H1 (cell line): ENCODE results near the gene GLMP. TPM values are rescaled to one million over a fixed set of nuclear protein-coding genes. Genes with fewer than 3 reads are reported as not detected.

Experiments used
- ASH2L ChIP-seq: fragments of 200-600, 300-600 bp; sonication (generic); IDR thresholded peaks from one replicate; pipeline ENCODE4 v1.7.1; 2017; ENCODE audit warnings: low read length
- ATF2 ChIP-seq: IDR thresholded peaks from 2 replicates; pipeline ENCODE4 v1.6.1; 2012; ENCODE audit warnings: low read length, inconsistent platforms
- BRCA1 ChIP-seq: IDR thresholded peaks from 2 replicates; pipeline ENCODE4 v1.6.1; 2012; ENCODE audit warnings: low read depth, low read length, improper control_type of control experiment
- CEBPB ChIP-seq: IDR thresholded peaks from 2 replicates; pipeline ENCODE4 v1.6.1; 2012; ENCODE audit warnings: low read depth, low read length
- EZH2 ChIP-seq: fragments of 200-600 bp; sonication (generic); IDR thresholded peaks from 2 replicates; pipeline ENCODE4 v1.7.1; 2012; ENCODE audit warnings: low read depth, mild to moderate bottlenecking, moderate library complexity, low read length, inconsistent platforms; ENCODE audit not compliant: severe bottlenecking
- GABPA ChIP-seq: IDR thresholded peaks from 2 replicates; pipeline ENCODE4 v1.6.1; 2011; ENCODE audit warnings: mild to moderate bottlenecking, low read length, moderate library complexity, borderline replicate concordance; ENCODE audit not compliant: insufficient read depth
- JUN ChIP-seq: IDR thresholded peaks from 2 replicates; pipeline ENCODE4 v1.6.1; 2011; ENCODE audit warnings: low read depth, mild to moderate bottlenecking, improper control_type of control experiment, low read length
- KDM4A ChIP-seq: IDR thresholded peaks from one replicate; pipeline ENCODE4 v1.7.1; 2012; ENCODE audit warnings: low read depth, mild to moderate bottlenecking, moderate library complexity, low read length, inconsistent platforms; ENCODE audit not compliant: severe bottlenecking
- NANOG ChIP-seq: IDR thresholded peaks from 2 replicates; pipeline ENCODE4 v1.6.1; 2011; ENCODE audit warnings: low read length, low read depth, mild to moderate bottlenecking, inconsistent platforms; ENCODE audit not compliant: insufficient read depth, poor library complexity, severe bottlenecking
- PHF8 ChIP-seq: fragments of 200-600 bp; sonication (generic); conservative IDR thresholded peaks from 2 replicates; pipeline ENCODE4 v1.7.1; 2012; ENCODE audit warnings: low read depth, mild to moderate bottlenecking, inconsistent platforms, low read length, moderate library complexity
- POLR2A ChIP-seq, 2 experiments: IDR thresholded peaks; 1 replicate in 1 of 2; 2 replicates in 1 of 2; pipeline ENCODE4 v1.6.1; 2011; ENCODE audit warnings: low read depth in 2 of 2, low read length in 2 of 2, mild to moderate bottlenecking in 2 of 2; ENCODE audit errors: control extremely low read depth in 1 of 2
- POLR2AphosphoS5 ChIP-seq: IDR thresholded peaks from 2 replicates; pipeline ENCODE4 v1.6.1; 2011; ENCODE audit warnings: low read depth, low read length
- POU5F1 ChIP-seq: IDR thresholded peaks from 2 replicates; pipeline ENCODE4 v1.6.1; 2011; ENCODE audit warnings: low read depth, mild to moderate bottlenecking, low read length, moderate library complexity
- RNF2 ChIP-seq: fragments of 200-900, 300-1000 bp; sonication (generic); IDR thresholded peaks from 2 replicates; pipeline ENCODE4 v1.7.1; 2016; ENCODE audit warnings: borderline replicate concordance, low read depth, mild to moderate bottlenecking, antibody characterized with exemption, low read length; ENCODE audit not compliant: poor library complexity, severe bottlenecking; ENCODE audit errors: missing control alignments
- RXRA ChIP-seq: IDR thresholded peaks from 2 replicates; pipeline ENCODE4 v1.6.1; 2011; ENCODE audit warnings: low read depth, mild to moderate bottlenecking, low read length, moderate library complexity; ENCODE audit not compliant: insufficient read depth
- SAP30 ChIP-seq: fragments of 300-600 bp; sonication (generic); IDR thresholded peaks from 2 replicates; pipeline ENCODE4 v1.7.1; 2012; ENCODE audit warnings: low read length, moderate library complexity, mild to moderate bottlenecking, inconsistent platforms; ENCODE audit not compliant: insufficient read depth, insufficient replicate concordance
- SIN3A ChIP-seq, 2 experiments: IDR thresholded peaks in 1 of 2; conservative IDR thresholded peaks in 1 of 2; 2 replicates each; pipeline ENCODE4 v1.6.1; 2011 to 2012; ENCODE audit warnings: low read length in 2 of 2, improper control_type of control experiment in 1 of 2, low read depth in 1 of 2, mild to moderate bottlenecking in 1 of 2
- SIRT6 ChIP-seq: IDR thresholded peaks from one replicate; pipeline ENCODE4 v1.7.1; 2012; ENCODE audit warnings: low read length, inconsistent platforms
- SP1 ChIP-seq: IDR thresholded peaks from 2 replicates; pipeline ENCODE4 v1.6.1; 2011; ENCODE audit warnings: low read depth, low read length
- TAF1 ChIP-seq: IDR thresholded peaks from 2 replicates; pipeline ENCODE4 v1.6.1; 2011; ENCODE audit warnings: mild to moderate bottlenecking, low read depth, low read length
- TAF7 ChIP-seq: optimal IDR thresholded peaks from 2 replicates; pipeline ENCODE3; 2011; ENCODE audit warnings: low read depth, mild to moderate bottlenecking, inconsistent platforms, low read length, moderate library complexity, borderline replicate concordance
- USF2 ChIP-seq: IDR thresholded peaks from 2 replicates; pipeline ENCODE4 v1.6.1; 2011; ENCODE audit warnings: low read length, improper control_type of control experiment
- polyA plus RNA-seq, 7 experiments: library from polyadenylated mRNA; depleted of rRNA in 3 of 7; stranded (reverse) in 5 of 7; unstranded in 2 of 7; fragments of >200 nt in 5 of 7; fragments of 200-250 nt in 2 of 7; gene quantifications; 1 replicate in 5 of 7; 2 replicates in 1 of 7; 4 replicates in 1 of 7; pipeline versions ENCODE4 v1.2.1 to v1.2.3, GENCODE V29; 2011 to 2013; ENCODE audit warnings: missing spikeins in 2 of 7, mixed read lengths in 2 of 7
- total RNA-seq: library from RNA; stranded (reverse); fragmentation: NEBNext Ultra II Directional; extraction: Animal tissue kit (Norgen Biotek cat#: 25700); gene quantifications from 2 replicates; pipeline ENCODE4 v1.2.1, GENCODE V29; 2021

The GLMP gene
- total and polyA plus RNA-seq, 2 of the 8 experiments (the other 6 are each of a cell fraction or from before 2014, with no cell fraction given), result 48.1 to 59.5 TPM

- TF ChIP-seq TAF7 (no peak), TAF1 (peak; percentile 65; the same call in 1 of the 2 replicates), SP1 (0 out of 2 replicates have a peak, but pooled peaks have one; percentile 13), SAP30 (peak; percentile 91), NANOG (no peak), SIRT6 (no peak), BRCA1 (no peak), GABPA (no peak), POLR2A (IDR thresholded peaks at IDR 0.05; ENCODE audit: control extremely low read depth in 1 of 2, low read depth in 2 of 2, low read length in 2 of 2) (peak in 1 of 2 experiments; percentile 61; a peak in 2 of 3 replicates), EZH2 (no peak), USF2 (peak; percentile 95), PHF8 (peak; percentile 63; the same call in 1 of the 2 replicates), RNF2 (no peak), RXRA (no peak), CEBPB (no peak), KDM4A (peak; percentile 71), JUN (no peak), ASH2L (peak; percentile 49), POU5F1 (no peak), POLR2AphosphoS5 (no peak; the same call in 1 of the 2 replicates), ATF2 (no peak), SIN3A (conservative IDR thresholded peaks at IDR 0.05 in 1 of 2, IDR thresholded peaks at IDR 0.05 in 1 of 2; ENCODE audit: low read depth in 1 of 2, low read length in 2 of 2) (peak; percentile 88 to 92; a peak in 2 of 4 replicates)
These were observed at the start of gene GLMP (continued) for GRCh38 chr1:156295391-156295947.
